ENCODE data around the gene RAC2. TPM values are rescaled to one million over a fixed set of nuclear protein-coding genes. Genes with fewer than 3 reads are reported as not detected.

The RAC2 gene
- total RNA-seq, 1 donor from 2014 or later = 111 TPM

DNA sequence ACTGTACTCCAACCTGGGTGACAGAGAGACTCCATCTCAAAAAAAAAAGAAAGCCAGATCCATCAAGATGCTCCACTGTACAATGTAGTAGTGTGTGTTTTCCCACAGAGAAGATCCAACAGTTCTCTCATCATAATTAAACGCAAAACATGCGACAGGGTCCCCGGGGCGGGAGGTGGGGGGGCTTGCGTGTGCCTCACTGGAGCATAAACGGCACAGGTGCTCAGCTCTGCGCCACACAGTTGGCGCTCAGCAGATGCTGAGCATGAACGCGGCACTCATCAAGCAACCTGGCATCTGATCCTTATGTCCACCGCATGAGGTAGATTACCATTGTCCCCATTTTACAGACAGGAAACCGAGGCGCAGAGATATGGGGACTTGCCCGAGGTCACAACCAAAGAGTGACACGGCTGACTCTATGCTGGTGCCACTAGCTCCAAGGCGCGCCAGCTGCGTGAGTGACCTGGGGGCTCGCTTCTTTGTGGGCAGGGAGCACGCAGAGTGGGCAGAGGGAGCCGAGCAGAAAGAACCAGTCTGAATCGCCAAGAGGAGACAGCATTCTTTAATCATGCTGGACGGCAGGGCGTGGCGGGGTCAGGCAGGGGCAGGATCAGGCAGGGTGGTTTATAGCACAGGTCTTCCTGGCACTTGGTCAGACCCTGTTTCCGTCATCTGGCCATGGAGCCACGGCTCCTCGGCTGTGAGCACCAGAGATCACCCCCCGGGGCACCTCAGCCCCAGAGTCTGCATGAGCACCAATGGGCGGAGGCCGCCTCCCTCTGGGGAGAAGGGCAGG lies 64.2 kb downstream of the RAC2 start:
- no peak overlapping the region for H3K4me3 ChIP-seq
- ATAC-seq (no peak), DNase-seq (peak; percentile 44)
- intact Hi-C loops (cut with DNase I) = no loop called here
- TF ChIP-seq, protein P1, sequence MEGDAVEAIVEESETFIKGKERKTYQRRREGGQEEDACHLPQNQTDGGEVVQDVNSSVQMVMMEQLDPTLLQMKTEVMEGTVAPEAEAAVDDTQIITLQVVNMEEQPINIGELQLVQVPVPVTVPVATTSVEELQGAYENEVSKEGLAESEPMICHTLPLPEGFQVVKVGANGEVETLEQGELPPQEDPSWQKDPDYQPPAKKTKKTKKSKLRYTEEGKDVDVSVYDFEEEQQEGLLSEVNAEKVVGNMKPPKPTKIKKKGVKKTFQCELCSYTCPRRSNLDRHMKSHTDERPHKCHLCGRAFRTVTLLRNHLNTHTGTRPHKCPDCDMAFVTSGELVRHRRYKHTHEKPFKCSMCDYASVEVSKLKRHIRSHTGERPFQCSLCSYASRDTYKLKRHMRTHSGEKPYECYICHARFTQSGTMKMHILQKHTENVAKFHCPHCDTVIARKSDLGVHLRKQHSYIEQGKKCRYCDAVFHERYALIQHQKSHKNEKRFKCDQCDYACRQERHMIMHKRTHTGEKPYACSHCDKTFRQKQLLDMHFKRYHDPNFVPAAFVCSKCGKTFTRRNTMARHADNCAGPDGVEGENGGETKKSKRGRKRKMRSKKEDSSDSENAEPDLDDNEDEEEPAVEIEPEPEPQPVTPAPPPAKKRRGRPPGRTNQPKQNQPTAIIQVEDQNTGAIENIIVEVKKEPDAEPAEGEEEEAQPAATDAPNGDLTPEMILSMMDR (IDR thresholded peaks at IDR 0.05) = no peak
- H3K36me3 ChIP-seq = peaks cover 7% of the 10 kb centered on the region
- no peaks in the 10 kb centered on the region for H3K27me3 ChIP-seq (ENCODE audit: low read depth)
- no peaks in the 10 kb centered on the region for H3K9me3 ChIP-seq
- peaks cover 54% of the 10 kb centered on the region for H3K4me1 ChIP-seq
- H3K27ac ChIP-seq = peak overlapping the region; percentile 58

GRCh38 chr22:37179126-37179470 lies 65.0 kb downstream of the RAC2 start:
- no peaks in the 10 kb centered on the region for H3K27me3 ChIP-seq (ENCODE audit: low read depth)
- H3K4me3 ChIP-seq = no peak overlapping the region
- H3K4me1 ChIP-seq = peaks cover 54% of the 10 kb centered on the region
- peak overlapping the region; percentile 42 for H3K27ac ChIP-seq
- TF ChIP-seq, protein P1 (IDR thresholded peaks at IDR 0.05) = no peak
- H3K36me3 ChIP-seq = peaks cover 7% of the 10 kb centered on the region
- intact Hi-C loops (cut with DNase I) = no loop called here
- H3K9me3 ChIP-seq = no peaks in the 10 kb centered on the region
- DNase-seq (no peak), ATAC-seq (no peak)

DNA sequence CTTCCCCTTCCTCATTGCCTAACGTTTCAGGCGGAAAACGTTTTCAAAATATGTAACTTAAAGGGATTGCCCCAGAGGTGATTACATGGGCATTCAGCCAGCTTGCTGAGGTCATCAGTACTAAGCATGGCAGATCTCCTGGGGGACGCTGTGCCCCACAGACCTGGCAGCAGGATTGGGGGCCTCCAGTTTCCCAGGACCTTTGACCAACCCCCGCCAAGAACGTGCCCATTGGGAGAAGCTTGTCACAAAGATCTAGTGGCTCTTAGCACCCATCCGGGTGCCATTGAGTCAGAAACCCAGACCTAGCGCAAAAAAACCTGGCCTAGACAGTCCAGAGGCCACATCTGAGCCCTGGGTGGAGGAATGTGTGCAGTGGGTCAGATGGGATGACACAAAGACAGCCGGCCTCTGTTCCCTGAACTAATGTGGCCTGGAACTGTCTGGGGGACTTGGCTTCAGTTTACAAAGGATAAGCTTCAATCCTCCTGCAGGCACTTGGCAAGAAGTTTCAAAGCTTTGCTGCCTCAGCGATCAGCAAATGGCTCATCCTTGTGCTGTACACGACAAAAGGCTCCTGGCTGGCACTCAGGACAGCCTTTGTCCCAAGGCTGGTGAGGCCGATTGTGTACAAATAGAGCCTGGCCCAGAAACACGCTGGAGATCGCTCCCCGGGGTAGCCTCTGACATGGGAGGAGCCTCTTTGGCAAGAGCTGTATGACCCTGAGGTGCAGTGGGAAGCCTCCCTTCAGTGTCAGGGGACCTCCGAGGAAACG lies 65.5 kb downstream of the RAC2 start:
- Histone ChIP-seq H3K4me3 (no peak overlapping the region), H3K27ac (peak overlapping the region; percentile 42), H3K4me1 (peaks cover 54% of the 10 kb centered on the region), H3K27me3 (ENCODE audit: low read depth) (no peaks in the 10 kb centered on the region), H3K36me3 (peaks cover 7% of the 10 kb centered on the region), H3K9me3 (no peaks in the 10 kb centered on the region)
- peak in 1 of 2 donors; percentile 31 for ATAC-seq
- intact Hi-C loops (cut with DNase I) = no loop called here
- peak; percentile 61 for DNase-seq
- TF ChIP-seq, protein P1 (IDR thresholded peaks at IDR 0.05) = no peak

DNA sequence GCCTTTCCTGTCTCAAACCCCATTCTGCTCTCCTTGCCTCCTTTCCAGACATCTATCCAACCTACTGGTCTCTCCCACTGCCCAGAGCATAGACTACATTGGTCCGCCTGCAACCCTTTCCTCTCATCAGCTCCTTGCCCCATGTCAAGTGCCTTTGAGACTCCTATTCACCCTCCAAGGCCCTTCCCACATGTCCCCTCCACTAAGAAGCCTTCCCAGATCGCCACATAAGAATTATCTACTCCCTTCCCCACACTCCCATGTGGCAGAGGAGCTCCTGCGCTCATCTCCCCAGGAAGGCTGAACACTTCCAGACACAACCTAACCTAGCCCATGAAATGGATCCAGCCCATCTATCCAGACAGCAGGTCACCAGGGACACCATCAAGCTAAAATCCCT lies 66.3 kb downstream of the RAC2 start:
- Histone ChIP-seq H3K4me3 (no peak overlapping the region), H3K9me3 (no peaks in the 10 kb centered on the region), H3K27ac (no peak overlapping the region), H3K27me3 (ENCODE audit: low read depth) (no peaks in the 10 kb centered on the region), H3K36me3 (peaks cover 7% of the 10 kb centered on the region), H3K4me1 (peaks cover 54% of the 10 kb centered on the region)
- DNase-seq (no peak), ATAC-seq (no peak)
- TF ChIP-seq, protein P1 (IDR thresholded peaks at IDR 0.05) = no peak
- intact Hi-C loops (cut with DNase I) = no loop called here

GRCh38 chr22:37177221-37177620 lies 66.8 kb downstream of the RAC2 start:
- Histone ChIP-seq H3K4me3 (no peak overlapping the region), H3K27ac (peak overlapping the region; percentile 65), H3K4me1 (peaks cover 54% of the 10 kb centered on the region), H3K27me3 (ENCODE audit: low read depth) (no peaks in the 10 kb centered on the region), H3K9me3 (no peaks in the 10 kb centered on the region), H3K36me3 (peaks cover 7% of the 10 kb centered on the region)
- intact Hi-C loops (cut with DNase I) = no loop called here
- DNase-seq = no peak
- TF ChIP-seq, protein P1 (IDR thresholded peaks at IDR 0.05) = no peak
- no peak for ATAC-seq
